SW 1271 (cell line): Measurements from ENCODE around the gene UNC5B.

ENCODE experiments used
- DNase-seq, 2 experiments: peaks; one replicate each; lab custom pipeline; 2025; lab: John Stamatoyannopoulos, UW

Gene UNC5B

DNA sequence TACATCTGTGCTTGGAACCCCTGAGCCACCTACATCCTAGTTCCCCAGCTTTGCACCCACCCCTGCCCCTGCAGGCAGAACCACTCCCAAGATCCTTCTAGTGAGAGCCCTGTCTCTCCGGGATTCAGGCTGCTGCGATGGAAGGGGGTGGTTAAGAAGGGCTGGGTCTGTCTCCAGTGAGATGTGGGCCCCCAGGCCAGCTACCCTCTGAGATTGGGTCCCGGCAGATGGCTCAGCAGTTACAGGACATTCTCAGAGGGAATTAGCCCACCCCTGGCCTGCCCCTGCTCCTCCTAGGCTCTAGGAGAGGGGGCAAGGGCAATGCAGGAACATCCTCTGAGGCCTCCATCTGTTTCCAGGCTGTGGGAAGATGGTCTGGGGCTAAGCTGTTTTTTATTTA, 134.4 kb downstream of the UNC5B start:
- DNase-seq, result no peak

GRCh38 chr10:71347587-71348395, 135.4 kb downstream of the UNC5B start:
- DNase-seq, result no peak

DNA sequence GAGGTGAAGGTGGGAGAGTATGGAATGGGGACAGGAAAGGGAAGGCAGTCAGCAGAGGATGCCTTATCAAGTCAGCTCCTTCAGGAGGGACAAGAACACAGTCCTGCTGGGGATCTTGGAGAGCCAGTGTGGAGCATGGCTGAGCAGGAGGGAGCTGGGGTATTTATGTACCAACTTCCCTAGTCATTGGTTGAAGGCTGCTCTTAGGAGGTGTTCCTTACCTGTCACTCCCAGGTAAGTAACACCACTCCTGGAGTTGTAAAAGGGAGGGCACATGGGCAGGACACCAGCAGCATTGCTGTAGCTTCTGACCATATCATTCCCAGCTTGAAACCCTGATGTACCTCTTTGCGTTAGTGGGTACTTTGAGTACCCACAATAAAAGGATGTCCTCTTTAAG, 136.5 kb downstream of the UNC5B start:
- DNase-seq, result no peak

GRCh38 chr10:71349406-71349805, 137.0 kb downstream of the UNC5B start:
- no peak for DNase-seq

DNA sequence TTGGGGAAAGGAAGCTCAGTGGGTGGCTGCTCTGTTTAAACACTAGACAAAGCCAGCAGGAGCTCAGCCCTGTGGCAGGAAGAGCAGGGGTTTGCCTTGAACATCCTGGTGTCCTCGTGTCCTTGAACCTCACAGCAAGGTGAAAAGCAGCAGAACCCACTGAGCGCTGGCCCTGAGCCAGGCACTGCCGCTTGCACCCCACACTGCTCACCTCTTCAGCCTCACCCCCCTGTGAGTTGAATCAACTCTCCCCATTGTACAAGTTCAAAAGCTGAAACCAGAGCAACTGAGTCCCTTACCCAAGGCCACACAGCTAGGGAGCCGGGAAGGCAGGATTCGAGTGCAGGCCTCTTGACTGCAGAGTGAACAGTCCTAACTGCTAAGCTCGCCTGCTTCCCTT, 138.7 kb downstream of the UNC5B start:
- DNase-seq, result no peak

DNA sequence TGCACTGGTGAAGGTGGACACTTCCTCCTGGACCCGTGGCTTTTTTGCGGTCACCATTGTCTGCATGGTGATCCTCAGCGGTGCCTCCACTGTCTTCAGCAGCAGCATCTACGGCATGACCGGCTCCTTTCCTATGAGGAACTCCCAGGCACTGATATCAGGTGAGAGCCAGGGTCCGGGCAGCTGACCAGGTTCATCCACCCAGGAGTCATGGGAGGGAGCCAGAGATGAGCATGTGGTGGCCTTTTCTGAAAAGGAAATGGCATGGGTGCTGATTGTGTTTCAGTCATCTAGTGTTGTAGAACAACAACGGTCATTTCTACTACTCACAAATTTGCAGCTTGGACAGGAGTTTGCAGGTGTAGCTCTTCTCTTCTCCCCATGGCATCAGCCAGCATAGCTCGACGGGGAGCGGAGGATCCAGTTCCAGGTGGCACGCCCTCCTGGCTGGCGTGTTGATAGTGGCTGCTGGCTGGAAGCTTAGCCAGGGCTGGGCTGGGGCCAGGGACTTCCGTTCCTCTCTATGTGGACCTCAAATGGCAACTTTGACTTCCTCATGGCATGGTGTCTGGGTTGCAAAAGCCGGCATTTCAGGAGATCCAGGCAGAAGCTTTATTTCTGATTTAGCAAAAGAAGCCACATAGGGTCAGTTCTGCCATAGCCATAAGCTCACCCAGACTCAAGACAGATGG, 139.4 kb downstream of the UNC5B start:
- DNase-seq, result no peak
